ENCODE measurements around the gene LMNTD2.
A peak's percentile ranks its signal among the peaks of the same experiment; 100 is the strongest.
"Not testable (repeated sequence)": the region's sequence is repeated elsewhere in the genome, so short reads cannot be mapped to it uniquely, and the experiment has no call there.

The LMNTD2 gene

DNA sequence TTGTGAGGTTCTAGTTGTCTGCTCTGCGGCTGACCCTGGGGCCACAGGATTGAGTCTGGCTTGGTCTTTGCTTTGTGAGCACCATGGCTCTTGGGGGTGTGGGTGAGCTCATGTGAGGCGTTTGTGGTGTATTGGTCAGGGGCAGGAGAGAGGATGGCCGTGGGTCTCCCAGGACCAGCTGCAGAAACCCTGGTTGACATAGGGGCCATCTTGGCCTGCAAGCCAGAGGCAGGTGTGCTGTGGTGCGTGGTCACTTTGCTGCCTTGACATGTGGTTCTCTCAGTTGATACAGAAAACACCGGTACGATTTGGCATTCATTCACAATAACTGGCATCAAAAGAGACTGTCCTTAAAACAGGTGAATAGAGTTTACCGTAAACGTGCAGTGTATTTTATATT is 27.0 kb upstream of the LMNTD2 start:
- DNase-seq (ENCODE audit: low read depth, low spot score): no peak

DNA sequence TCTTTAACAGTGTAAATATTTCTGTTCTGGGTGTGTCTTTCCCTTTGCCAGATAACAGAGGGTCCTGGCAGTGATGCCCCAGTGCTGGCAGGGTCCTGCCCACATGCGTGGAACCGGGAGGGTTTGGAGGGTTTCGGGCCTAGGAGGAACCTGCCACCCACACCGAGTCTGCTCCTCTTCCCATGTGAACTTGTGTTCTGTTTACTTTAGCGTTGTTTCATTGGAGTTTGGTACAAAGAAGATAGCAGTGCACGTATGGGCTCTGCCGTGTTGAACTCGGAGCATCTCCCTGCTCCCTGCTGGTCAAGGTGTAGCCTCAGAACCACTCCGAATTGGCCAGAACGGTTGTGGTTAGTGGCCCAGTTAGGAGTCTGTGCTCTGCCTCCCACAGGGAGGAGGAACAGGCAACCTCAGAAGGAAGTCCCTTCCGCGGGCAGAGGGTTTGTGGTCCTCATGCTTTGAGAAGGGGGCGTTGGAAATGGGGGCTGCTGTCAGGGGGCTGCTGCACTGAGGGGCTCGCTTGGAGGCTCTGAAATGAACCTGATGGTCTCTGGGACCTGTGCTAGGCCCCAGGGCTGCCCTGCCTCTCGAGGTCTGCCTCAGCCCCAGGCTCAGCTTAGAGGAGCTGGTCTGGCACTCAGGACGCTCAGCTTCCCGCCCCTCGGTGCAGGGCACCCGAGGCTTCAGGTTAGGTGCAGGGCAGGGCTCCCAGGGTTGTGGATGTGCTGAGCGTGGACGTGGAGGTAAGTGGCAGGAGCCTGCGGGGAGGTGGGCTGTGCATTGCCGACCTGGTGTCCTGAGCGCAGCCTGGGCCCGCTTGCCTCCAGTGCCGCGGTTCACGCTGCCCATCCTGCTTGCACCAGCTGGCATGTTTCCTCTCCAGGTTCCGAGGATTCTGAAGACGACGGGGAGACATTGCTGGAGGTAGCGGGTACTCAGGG is 26.1 kb upstream of the LMNTD2 start:
- DNase-seq (ENCODE audit: low read depth, low spot score): no peak

DNA sequence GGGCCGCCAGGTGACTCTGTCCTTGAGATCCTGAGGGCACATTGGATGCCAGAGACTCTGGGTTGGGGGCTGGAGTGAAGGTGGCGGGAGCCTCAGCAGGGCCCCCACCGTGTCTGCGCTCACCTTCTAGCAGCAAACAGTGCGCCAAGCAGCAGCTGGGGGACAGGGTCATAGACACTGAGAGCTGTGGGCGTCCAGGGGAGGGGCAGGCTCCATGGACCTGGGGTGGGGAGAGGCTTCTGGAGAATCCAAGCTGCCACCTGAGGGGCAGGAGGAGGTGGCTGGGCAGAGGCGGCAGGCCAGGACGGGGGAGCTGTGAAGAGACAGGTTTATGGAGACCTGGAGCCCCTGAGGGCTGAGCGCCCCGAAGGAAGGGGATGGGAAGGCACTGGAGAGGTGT is 23.7 kb upstream of the LMNTD2 start:
- DNase-seq (ENCODE audit: low read depth, low spot score): no peak

DNA sequence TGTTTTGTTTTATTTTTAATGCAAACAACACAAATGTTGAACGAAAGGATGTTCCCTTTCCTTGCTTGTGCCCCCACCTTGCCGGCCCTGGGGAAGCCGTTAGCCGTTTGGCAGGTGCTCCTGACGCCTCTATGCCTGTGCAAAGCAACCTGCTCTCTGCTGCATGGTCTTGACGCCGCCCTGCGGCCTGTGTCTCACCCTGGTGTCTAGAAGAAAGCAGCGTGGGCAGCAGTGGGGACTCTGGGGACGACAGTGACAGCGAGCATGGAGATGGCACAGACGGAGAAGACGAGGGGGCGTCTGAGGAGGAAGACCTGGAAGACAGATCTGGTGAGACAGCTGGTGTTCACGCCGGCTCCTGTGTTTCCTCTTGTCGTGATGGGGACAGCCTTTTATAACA is 21.2 kb upstream of the LMNTD2 start:
- no peak for DNase-seq (ENCODE audit: low read depth, low spot score)

DNA sequence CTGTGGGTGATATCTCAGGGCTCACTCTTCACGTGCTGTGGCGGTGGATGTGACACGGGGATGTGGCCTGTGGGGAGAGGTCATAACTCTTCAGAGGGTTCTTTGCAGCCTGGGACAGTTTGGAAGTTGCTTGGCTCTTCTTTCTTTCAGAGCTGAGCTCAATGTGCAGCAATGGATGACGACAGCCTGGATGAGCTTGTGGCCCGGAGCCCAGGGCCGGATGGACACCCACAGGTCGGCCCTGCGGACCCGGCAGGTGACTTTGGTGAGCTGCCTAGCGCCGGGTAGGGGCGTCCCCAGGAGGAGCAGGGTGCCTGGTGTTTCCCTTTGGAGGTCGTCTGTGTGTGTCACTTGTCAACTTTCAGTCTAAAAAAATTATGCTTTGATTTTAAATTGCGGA is 20.8 kb upstream of the LMNTD2 start:
- no peak for DNase-seq (ENCODE audit: low read depth, low spot score)

DNA sequence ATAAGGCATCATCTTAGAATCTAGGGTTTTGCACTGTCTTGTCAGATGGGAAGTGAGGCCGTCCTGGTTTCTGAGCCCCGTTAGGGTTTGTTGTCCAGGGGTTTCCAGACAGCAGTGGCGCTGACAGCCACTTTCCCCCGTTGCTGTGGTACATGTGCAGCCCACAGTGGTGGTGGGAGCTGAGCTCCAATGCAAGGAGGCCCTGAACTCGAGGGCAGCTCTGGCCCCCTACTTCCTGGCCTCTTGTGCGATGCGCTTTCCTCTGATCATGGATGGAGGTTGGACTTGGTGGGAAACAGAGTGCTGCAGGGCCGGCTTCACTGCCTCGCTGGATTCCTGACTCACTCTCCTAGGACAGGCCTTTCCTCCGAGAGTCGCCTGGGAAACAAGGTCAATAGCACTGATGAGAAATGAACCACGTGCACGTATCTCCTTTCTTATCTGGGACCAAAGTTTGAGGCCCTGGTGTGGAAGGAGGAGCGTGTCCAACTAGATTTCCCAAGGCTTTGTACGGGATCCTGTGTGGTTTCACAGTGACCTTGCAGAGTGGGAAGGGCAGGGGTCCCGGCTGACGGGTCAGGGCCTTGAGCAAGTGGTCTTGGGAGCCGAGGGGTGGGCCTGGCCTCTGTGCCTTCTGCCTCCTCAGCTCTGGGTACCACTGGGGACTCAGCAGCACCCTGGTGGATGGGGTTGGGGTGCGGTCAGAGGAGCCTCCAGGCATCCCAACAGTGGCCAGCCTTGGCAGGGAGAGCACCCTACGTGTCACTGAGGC is 19.5 kb upstream of the LMNTD2 start:
- DNase-seq (ENCODE audit: low read depth, low spot score): no peak

DNA sequence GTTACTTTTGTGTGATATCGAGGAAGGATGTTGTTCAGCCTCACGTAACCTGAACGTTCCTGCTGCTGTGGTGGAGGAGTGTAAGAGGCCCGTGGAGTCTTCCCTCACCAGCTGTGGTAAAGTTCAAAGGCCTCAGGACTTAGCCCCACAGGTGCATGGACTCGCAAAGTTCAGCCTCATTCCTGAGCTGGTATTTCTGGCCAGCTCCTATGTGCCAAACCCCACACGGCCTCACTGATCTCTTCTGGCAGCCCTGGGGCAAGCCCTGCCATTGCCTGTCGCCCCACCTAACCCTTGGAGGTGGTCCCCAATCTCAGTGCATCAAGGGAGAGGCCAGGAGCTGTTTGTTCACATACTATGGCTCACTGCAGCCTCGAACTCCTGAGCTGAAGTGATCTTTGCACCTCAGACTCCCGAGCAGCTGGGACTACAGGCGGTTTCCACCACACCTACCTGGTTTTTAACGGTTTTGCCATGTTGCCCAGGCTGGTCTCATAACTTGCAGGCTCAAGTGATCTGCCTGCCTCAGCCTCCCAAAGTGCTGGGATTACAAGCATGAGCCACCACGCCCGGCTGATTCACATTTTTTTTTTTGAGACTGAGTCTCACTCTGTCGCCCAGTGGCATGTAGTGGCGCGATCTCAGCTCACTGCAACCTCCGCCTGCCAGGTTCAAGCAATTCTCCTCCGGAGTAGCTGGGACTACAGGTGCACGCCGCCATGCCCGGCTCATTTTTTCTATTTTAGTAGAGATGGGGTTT is 17.9 kb upstream of the LMNTD2 start:
- no peak for DNase-seq (ENCODE audit: low read depth, low spot score)

DNA sequence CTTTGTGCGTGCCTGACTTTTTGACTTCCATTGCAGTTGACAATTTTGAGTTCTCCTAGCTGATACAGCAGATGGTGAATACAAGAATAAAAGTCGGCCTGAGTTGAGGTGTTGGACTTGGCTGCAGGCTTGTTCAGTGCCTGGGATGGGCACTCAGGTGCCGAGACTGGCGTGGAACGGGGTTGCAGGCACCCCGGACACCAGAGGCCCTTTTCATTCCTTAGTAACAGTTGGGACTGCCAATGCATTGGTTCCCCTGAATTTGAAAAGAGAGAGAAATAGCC is 17.0 kb upstream of the LMNTD2 start:
- DNase-seq (ENCODE audit: low read depth, low spot score): no peak

DNA sequence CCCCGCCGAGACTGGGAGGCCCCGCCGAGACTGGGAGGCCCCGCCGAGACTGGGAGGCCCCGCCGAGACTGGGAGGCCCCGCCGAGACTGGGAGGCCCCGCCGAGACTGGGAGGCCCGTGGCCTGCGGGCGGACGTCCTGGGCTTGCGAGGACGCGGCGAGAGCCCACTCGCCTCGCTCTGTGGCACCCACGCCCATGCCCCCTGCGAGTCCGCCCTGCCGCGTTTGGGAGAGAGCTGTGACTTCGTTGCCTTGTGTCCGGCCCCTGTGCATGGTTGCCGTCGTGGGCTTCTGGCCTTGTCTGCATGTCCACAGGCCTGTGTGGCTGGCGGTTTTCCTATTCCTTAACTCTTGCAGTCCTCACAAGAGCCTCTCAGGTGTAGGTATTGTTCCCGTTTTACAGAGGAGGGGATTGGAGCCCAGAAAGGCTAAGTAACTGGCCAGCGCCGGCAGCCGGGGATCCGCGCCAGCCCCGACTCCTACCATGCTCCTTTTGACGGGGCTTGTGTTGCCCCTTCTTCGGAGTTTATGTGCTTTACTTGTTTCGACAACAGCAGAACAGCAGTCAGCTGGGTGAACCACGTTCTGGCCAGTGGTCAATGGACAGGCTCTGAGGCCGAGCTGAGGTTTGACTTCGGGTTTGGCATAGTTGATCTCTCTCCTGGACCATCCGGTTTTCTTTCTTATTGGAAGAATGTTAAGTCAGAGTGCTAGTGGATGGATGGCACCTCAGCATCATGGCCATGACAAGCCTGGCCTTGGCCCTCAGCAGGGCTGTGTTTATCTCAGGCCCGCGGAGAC is 16.5 kb upstream of the LMNTD2 start:
- DNase-seq (ENCODE audit: low read depth, low spot score): no peak

DNA sequence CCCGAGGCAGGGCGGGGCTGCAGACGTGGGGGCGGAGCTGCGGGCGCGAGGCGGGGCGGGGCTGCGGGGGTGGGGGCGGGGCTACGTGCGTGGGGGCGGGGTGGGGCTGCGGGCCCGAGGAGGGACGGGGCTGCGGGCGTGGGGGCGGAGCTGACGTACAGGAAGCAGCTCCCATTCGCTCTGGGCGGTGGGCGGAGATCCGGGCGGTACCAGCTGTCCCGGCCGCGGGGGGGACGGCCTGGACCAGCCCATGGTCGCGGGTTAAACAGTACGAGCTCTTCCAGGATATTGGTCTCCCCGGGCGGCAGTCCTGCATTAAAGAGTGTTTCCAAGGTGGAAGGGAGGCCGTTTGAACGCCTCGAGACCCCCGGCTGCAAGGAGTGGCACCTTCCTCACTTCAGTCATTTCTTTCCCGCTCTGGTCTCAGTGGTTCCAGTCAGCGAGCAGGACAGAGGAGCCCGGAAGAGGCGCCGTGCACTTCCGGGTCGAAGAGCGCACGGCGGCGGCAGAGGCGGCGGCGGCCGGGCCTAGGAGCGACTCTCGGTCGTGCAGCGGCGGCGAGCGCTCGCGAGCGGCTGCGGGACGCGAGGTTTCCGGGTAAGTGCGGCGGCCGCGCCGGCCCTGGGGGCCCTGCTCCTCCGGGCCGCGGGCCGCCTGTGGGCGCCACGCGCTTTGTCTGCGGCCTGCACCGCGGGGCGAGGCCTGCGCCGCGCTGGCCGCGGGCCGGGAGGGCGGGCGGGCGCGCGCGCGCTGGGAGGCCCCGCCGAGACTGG is 15.6 kb upstream of the LMNTD2 start, which contains the start of gene PHRF1:
TSS of gene PHRF1 (plus strand) at position 475 of the 773 bp plus-strand sequence. CDS start 5,043 bp downstream, outside the sequence.
- DNase-seq (ENCODE audit: low read depth, low spot score): peak; percentile 91

DNA sequence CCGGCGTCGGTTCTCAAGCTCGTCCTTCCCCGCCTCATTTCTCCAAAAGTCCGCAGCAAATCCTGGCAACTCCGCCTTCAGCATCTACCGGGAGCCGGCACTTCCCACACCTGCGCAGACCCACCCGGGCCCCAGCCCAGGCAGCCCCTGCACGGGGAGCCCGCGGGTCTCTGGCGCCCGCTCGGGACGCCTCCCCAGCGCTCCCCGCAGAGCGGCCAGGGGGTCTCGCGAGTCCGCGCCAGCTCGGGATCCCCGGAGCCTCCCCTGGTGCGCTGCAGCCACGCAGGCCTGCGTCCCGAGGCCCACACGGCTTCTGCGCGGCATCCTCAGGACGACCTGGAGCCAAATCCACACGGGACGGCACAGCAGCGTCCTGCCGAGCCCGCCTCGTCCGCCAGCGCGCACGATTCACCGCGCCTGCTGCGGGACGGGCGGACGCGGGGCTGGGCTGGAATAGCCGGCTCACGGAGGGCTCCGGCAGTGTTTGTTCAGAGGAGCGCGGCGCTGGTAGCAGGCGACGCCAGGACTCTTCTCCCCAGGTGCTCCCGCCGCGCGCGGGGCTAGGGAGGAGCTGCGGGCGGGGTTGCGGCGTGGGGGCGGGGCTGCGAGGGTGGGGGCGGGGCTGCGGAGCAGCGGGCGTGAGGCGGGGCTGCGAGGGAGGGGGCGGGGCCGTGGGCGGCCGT is 14.9 kb upstream of the LMNTD2 start:
- no peak for DNase-seq (ENCODE audit: low read depth, low spot score)

DNA sequence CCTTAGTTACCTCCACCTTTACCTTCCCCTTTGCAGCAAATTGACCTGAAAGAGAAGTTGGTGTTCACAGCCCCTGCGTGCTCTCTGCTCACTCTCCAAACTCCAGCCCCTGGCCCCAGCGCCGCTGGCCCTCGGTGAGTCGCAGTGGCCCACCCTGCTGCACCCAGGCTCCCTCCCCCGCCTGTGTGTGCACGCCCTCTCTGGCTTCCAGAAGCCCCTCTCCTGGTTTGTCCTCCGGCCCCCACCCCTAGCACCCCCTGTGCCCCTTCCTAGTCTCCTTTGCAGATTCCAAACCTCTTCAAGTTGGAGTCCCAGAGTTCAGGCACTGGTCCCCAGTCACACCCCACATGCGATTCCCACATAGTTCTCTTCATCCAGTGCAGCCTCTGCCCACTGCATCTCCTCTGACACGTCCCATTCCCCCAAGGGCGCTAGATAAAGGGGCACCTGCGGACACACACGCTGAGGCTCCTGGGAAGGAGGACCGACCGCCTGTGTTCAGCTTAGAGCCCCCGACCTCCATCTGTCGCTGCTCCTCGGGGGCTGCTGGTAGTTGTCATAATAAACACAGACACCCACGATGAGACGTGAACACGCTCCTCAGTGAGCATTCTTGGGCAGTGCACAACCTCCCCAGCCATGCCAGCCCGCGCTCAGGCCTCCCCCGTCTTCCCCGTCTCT is 14.2 kb upstream of the LMNTD2 start:
- no peak for DNase-seq (ENCODE audit: low read depth, low spot score)

DNA sequence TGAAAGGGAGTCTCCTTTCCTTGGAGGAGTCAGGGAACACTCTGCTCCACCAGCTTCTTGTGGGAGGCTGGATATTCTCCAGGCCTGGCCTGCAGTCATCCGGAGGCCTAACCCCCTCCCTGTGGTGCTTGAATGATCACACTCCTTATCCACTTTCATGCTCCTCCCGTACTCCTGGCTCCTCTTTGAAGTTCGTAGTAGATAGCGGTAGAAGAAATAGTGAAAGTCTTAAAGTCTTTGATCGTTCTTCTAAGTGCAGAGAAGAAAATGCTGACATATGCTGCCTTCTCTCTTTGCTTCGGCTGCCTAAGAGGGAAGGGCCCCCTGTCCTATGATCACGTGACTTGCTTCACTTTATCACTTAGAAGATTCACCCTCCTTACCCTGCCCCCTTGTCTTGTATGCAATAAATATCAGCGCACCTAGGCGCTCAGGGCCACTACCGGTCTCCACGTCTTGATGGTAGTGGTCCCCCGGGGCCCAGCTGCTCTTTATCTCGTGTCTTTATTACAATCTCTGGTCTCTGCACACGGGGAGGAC is 13.6 kb upstream of the LMNTD2 start:
- not testable (repeated sequence) for DNase-seq (ENCODE audit: low read depth, low spot score)

DNA sequence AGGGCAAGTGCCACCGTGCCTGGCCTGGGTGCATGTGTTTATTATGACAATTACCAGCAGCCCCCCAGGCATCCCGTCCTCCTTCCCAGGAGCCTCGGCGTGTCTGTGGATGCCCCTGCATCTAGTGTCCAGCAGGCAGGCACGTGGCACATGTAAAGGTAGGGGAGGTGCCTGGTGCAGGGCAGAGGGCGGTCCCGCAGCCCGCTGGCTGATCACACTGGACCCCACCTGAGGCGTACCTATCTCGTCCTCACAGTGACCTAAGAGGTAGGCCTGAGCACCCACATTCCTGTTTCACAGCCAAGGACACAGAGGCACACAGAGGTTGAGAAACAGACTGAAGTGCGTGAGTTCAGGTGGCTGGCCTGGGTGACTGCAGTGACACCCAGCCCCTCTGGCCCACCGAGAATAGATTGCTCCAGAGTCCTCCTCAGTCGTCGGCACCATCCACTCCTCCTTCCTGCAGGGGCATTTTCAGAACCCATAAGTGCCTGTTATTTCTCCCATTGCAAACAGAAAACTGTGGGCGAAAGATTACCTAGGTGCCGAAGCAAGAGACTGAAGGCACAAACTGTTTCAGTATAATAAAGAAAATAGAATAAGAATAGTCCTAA is 12.7 kb upstream of the LMNTD2 start:
- DNase-seq (ENCODE audit: low read depth, low spot score): no peak

DNA sequence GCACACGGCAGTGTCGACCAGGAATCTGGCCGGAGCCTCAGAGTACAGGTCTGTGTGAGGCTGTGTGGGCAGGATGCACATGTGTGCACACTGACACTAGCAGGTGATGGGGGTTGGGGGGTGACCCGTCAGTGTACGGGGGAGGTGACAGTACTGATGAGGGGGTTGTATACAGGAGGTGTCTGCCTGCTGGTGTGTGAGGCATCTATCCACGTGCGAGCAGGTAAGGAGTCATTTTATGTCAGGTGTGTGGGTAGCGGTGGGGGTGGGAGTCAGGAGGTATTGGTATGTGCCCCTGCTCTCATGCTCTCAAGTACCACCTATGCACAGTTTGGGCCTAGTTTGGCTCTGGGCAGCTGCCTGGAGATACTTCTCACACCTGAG is 11.3 kb upstream of the LMNTD2 start:
- DNase-seq (ENCODE audit: low read depth, low spot score): no peak

DNA sequence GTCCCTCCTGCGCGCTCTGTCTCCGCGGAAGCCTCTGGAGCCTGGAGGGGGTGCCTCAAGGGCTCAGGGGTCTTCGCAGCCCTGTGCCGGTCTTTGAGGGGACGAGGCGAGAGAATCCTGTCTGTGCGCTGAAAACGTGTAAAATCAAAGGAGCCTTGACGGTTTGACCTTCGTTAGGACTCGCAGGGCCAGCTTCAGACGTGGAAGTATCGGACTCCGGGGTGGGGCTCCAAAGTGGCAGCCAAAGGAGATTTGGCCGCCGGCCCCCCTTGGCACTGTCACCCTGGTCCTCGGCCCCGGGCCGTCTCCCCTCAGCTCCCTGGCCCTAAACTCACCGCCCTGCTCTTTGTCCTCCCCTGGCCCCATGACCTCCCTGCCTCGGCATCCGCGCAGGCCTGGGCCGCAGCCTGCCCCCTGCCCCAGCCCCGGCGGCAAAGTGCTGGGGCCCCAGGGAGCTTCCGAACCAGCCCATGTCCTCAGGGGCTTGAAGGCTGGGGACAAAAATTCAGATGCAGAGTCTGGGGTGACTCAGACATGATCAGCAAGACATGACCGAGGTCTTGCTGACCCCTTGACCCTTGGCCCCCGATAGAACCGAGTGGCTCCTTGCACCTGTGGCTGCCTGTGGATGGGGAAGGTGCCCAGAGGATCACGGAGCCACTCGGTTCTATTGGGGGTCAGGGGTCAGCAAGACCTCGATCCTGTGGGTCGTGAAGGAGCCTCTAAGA is 8.8 kb upstream of the LMNTD2 start:
- DNase-seq (ENCODE audit: low read depth, low spot score): no peak

DNA sequence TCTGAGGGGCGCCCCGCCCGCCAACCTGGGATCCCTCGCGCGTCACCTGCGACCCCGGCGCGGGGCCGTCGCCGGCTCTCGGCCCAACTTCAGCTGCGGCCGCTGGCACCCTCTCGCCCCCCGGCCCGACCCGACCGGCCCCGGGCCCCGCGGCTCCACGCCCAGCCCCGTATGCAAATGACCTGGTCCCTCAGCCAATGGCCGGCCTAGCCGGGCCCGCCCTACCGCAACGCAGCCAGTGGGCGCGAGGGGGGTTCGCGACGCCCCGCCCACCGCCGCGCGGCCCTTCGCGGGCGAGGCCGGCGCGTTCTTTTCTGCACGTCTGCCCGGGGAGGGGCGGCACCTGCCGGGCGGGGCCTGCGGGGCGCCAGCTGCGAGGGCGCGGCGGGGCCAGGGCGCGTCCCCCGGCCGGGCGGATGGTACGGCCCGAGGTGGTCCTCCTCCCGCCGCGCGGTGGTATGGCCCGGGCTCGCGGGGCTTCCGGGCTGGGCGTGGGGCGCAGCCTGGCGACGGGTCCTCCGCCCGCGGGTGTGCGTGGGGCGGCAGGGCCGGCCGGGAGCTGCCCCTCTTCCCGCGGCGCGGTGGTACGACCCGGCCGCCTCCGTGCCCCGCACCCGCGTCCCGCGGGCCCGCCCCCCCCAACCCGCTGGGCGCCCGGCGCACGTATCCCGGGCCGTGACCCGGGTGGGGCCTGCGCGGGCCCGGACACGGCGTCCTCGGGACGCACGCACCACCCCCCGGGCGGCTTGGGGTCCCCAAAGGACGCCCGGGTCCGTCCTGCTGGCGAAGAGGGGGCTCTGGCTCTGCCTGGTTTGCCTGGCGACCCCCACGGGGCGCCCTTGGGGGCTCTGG is 8.0 kb upstream of the LMNTD2 start:
- peak; percentile 77 for DNase-seq (ENCODE audit: low read depth, low spot score)
